Measurements from ENCODE around the gene MBIP. TPM values are rescaled to one million over a fixed set of nuclear protein-coding genes. Genes with fewer than 3 reads are reported as not detected.
A peak's percentile ranks its signal among the peaks of the same experiment; 100 is the strongest.

The MBIP gene
- polyA plus RNA-seq, 4 donors, result 49.6 to 60.4 (median 58.4) TPM

GRCh38 chr14:36315159-36315853 lies 5.1 kb downstream of the MBIP start:
- DNase-seq (ENCODE audit: low read depth in 4 of 4, low spot score in 3 of 4), result no peak

- DNase-seq (ENCODE audit: low read depth in 4 of 4, low spot score in 3 of 4), result no peak
Observed at GRCh38 chr14:36313898-36314297, 6.5 kb downstream of the MBIP start.

GRCh38 chr14:36313206-36313605 lies 7.2 kb downstream of the MBIP start:
- no peak for DNase-seq (ENCODE audit: low read depth in 4 of 4, low spot score in 3 of 4)

GRCh38 chr14:36306836-36307235 lies 13.6 kb downstream of the MBIP start:
- no peak for DNase-seq (ENCODE audit: low read depth in 4 of 4, low spot score in 3 of 4)

DNA sequence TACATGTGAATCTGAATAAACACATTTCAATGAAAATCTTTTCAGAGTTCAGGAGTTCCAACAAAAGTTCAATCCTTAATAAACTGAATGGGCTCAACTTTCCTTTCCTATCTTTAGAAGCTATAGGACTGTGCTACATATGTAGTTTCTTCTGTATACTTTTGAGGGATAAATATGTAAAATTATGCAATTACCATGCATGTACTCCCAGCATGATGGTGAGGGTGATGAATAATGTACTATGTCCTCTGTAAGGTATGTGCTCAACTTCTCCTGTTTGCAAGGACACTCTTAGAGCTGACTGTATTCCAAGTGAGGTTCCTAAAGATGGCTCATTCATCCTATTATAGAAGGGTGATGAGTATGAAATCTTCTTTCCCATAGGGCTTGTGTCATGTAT lies 15.5 kb downstream of the MBIP start:
- no peak for DNase-seq (ENCODE audit: low read depth in 4 of 4, low spot score in 3 of 4)

GRCh38 chr14:36303960-36304359 lies 16.5 kb downstream of the MBIP start:
- no peak for DNase-seq (ENCODE audit: low read depth in 4 of 4, low spot score in 3 of 4)

- DNase-seq (ENCODE audit: low read depth in 4 of 4, low spot score in 3 of 4), result no peak
Observed at GRCh38 chr14:36302823-36303222, 17.6 kb downstream of the MBIP start.

GRCh38 chr14:36301159-36301558 lies 19.3 kb downstream of the MBIP start:
- DNase-seq (ENCODE audit: low read depth in 4 of 4, low spot score in 3 of 4), result no peak

DNA sequence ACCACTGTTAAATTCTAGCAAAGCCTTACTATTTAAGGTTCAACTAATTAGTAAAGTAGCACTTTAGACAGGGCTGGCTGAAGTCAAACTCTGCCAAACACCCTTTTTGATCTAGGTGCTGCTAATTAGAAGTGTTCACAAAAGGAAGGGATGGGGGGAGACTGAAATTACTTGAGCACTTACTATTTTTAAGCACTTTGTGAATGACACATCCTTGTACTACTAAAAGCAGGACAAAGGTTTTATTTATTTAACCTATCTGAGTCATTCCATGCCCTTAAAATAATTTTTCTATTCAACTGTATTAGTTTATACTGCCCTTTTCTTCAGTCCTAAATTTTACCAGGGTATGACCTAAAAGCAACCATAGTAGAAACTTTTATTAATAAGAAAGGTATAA lies 20.1 kb downstream of the MBIP start:
- no peak for DNase-seq (ENCODE audit: low read depth in 4 of 4, low spot score in 3 of 4)

DNA sequence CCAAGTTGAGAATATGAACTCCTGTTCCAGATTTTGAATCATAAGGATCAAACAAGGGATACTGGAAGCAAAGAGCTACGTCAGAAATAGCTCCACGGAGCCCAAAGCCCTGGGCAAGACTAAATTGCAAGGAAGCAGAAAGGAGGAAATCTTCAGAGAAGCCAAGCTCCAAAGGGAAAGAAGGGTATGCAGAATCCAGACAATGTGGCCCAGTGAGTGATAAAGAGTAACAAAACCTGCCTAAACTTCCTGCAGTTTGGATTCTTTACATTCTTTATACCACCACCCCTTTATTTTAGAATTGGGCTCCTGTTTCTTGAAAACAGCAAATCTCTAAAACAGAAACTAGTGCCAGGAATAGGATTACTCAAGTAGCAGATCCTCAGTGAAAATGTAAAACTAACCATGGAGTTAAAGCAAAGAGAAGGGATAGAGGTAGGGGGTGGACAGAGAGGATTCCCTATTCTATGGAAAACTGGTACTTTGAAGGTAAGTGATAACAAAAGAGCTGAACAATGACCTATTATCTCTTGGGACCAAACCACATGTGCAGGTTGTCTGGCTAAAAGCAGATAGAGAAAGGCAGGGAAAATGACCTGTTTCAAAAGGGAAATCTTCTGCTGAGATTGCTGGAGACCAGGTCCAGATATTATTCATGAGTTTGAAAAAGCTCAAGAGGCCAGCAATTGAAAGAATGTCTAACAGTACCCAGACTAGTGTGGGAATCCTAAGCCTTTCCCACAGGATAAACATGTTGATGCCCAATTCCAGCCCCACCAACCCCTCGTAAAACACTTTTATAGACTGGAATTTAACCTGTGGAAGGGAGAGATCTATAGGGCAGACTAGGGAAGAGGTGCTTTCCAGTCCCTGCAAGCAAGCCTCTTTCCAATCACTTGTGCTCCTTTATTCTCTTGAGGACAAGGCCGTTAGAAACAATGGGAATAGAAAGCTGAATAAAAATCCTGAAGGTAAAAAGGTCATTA lies 24.5 kb downstream of the MBIP start:
- DNase-seq (ENCODE audit: low read depth in 4 of 4, low spot score in 3 of 4), result no peak

- DNase-seq (ENCODE audit: low read depth in 4 of 4, low spot score in 3 of 4), result no peak
Observed at GRCh38 chr14:36294543-36294942, 25.9 kb downstream of the MBIP start.

GRCh38 chr14:36293824-36294223 lies 26.6 kb downstream of the MBIP start:
- no peak for DNase-seq (ENCODE audit: low read depth in 4 of 4, low spot score in 3 of 4)

DNA sequence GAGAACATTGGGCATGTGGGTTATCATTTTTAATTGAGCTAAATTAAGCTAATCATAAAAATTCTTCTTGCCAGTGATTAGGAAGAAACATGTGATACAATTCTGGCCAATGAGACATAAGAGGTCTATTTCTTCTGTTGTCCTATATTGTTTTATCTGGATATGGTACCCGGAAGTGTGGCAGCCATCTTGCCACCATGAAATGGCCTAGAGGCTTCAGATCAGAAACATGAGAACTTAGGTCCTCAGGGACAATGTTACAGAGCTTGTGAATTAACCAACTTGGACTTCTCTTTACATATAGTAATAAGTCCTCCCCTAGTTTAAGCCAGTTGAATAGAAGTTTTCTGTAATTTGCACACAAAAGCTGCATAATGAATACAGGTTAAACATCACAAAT lies 30.5 kb downstream of the MBIP start:
- DNase-seq (ENCODE audit: low read depth in 4 of 4, low spot score in 3 of 4), result no peak

GRCh38 chr14:36288496-36288895 lies 31.9 kb downstream of the MBIP start:
- DNase-seq (ENCODE audit: low read depth in 4 of 4, low spot score in 3 of 4), result no peak

GRCh38 chr14:36284971-36285595 lies 35.4 kb downstream of the MBIP start:
- DNase-seq (ENCODE audit: low read depth in 4 of 4, low spot score in 3 of 4), result no peak

DNA sequence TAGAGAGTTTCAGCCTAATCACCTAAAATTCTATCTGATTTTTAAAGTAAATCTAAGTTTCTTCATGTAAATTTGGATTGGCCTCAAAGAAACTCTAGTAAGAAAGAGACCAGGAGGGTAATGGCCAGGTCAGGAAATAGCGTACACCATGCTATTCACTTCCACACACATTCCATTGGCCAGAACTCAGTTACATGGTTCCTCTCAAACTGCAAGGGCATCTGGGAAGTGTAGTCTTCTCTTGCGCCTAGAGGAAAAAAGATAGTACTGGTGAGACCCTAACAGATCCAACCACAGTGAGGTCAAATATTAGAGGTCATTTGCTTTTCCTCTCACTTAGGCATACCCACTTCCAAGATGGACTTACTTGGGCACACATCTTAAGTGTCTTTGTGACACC lies 39.1 kb downstream of the MBIP start:
- DNase-seq (ENCODE audit: low read depth in 4 of 4, low spot score in 3 of 4), result no peak

DNA sequence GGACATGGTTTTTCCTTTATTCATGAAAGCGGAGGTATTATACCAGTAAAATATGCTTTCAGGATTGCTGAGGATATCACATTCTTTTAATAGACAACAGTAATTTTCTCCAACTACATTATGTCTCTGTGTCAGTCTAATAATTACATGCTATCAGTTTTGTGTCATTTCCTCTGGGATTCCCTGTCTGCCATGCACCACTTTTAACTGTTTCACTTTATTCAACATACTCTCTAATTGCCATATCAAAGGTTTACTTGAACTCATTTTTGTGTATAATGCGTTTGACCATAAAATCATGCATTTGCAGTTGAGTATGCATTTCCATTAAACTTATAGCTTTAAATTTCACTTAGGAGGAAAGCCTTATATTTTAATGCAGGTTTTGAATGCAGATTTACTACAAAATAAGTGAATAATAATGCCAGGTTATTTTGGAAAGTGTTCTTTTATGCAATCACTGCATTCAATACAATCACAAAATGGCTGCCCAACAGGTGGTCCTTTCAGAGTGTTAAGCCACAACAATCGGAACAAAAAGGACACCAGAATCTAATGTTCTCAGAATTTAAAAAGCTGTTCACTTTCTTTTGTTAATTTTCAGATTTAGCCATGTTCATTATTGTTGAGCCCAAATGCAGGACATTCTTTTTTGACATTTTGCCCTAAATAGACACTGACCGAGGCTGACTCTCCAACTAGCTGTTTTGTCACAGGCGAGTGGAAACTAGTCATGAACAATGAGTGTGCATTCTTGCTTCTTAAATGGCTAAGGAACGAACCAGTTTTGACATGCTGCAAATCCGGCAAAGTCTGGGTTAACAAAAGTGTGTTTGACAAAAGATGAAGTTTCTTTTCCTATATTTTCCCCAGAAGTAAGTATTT lies 40.9 kb downstream of the MBIP start:
- DNase-seq (ENCODE audit: low read depth in 4 of 4, low spot score in 3 of 4), result no peak

DNA sequence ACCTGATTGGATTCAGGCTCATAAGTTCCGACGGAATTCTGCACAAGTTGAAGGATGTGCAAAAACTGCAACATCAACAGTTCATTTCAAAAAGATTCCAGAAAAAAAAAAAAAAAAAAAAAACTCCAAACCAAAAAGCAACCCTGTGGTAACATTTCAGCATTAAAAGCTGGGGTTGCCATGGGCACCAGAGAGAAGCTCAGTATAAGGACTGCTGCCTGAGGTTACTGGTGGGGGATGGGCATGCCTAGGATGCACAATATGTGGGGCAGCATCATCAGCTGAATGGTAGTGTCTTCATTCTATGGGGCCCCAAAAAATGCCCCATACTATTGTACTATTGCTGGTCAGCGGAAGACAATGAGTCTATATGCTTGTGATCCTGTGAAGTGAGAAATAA lies 44.7 kb downstream of the MBIP start:
- no peak for DNase-seq (ENCODE audit: low read depth in 4 of 4, low spot score in 3 of 4)

- peak in 1 of 4 donors; percentile 14 for DNase-seq (ENCODE audit: low read depth in 4 of 4, low spot score in 3 of 4)
Observed at GRCh38 chr14:36271939-36272907, 48.2 kb downstream of the MBIP start.

All from right renal pelvis (tissue), 4 donors.